GM23338 (cell line): ENCODE measurements around the gene FRYL. TPM values are rescaled to one million over a fixed set of nuclear protein-coding genes. Genes with fewer than 3 reads are reported as not detected.

ENCODE experiments used
- ATAC-seq: fragments of 200-7000 bp; cut with Tn5 transposase; 3 replicates; pipeline ENCODE4 v1.9.1; 2020
- DNase-seq: peaks from one replicate; pipeline ENCODE4 v3.0.0-alpha.2; 2015; ENCODE audit warnings: low spot score
- H2AFZ ChIP-seq: fragments of 200-600 bp; sonication (generic); 2 replicates; pipeline ENCODE4 v1.8.0; 2016; ENCODE audit warnings: antibody characterized with exemption, mild to moderate bottlenecking, moderate library complexity
- H3F3A ChIP-seq: fragments of 200-600 bp; sonication (generic); replicated peaks from 2 replicates; pipeline ENCODE4 v1.8.0; 2017; ENCODE audit warnings: antibody characterized with exemption, mixed run types, low read depth
- H3K27ac ChIP-seq: fragments of 200-600 bp; sonication (generic); 2 replicates; pipeline ENCODE4 v1.6.1; 2016; ENCODE audit warnings: low read depth
- H3K27me3 ChIP-seq: fragments of 200-600 bp; sonication (generic); 2 replicates; pipeline ENCODE4 v1.8.0; 2016; ENCODE audit warnings: mild to moderate bottlenecking, mixed run types, moderate library complexity; ENCODE audit not compliant: insufficient read depth
- H3K36me3 ChIP-seq: fragments of 200-600 bp; sonication (generic); 2 replicates; pipeline ENCODE4 v1.8.0; 2016; ENCODE audit warnings: mild to moderate bottlenecking; ENCODE audit not compliant: insufficient read depth
- H3K4me1 ChIP-seq: fragments of 200-600 bp; sonication (generic); 2 replicates; pipeline ENCODE4 v1.8.0; 2016; ENCODE audit warnings: mild to moderate bottlenecking, moderate library complexity; ENCODE audit not compliant: insufficient read depth
- H3K4me2 ChIP-seq: fragments of 200-600 bp; sonication (generic); 2 replicates; pipeline ENCODE4 v1.7.1; 2017; ENCODE audit warnings: mixed run types
- H3K4me3 ChIP-seq: fragments of 200-600 bp; sonication (generic); 2 replicates; pipeline ENCODE4 v1.6.1; 2016; ENCODE audit warnings: mixed run types
- H3K79me2 ChIP-seq: fragments of 200-600 bp; sonication (generic); replicated peaks from 2 replicates; pipeline ENCODE4 v1.8.0; 2017; ENCODE audit warnings: mild to moderate bottlenecking; ENCODE audit not compliant: insufficient read depth
- H3K9me2 ChIP-seq: fragments of 200-600 bp; sonication (generic); 2 replicates; pipeline ENCODE4 v1.8.0; 2017; ENCODE audit not compliant: insufficient read depth
- H4K20me1 ChIP-seq: fragments of 200-600 bp; sonication (generic); replicated peaks from 2 replicates; pipeline ENCODE4 v1.8.0; 2017; ENCODE audit warnings: mild to moderate bottlenecking; ENCODE audit not compliant: insufficient read depth
- H3K27ac Mint-ChIP-seq: 2 replicates; pipeline ENCODE4 v1.8.0; 2020; ENCODE audit warnings: inconsistent platforms, mild to moderate bottlenecking, moderate library complexity, mixed read lengths
- H3K27me3 Mint-ChIP-seq: 3 replicates; pipeline ENCODE4 v1.8.0; 2022; ENCODE audit warnings: low read depth, mild to moderate bottlenecking, moderate library complexity, mixed read lengths, inconsistent platforms; ENCODE audit not compliant: insufficient read depth, poor library complexity
- H3K36me3 Mint-ChIP-seq: 3 replicates; pipeline ENCODE4 v1.8.0; 2021; ENCODE audit warnings: low read depth, mild to moderate bottlenecking, inconsistent platforms, moderate library complexity, mixed read lengths
- H3K4me1 Mint-ChIP-seq: 3 replicates; pipeline ENCODE4 v1.8.0; 2020; ENCODE audit warnings: mild to moderate bottlenecking, inconsistent platforms, mixed read lengths
- H3K4me3 Mint-ChIP-seq: 3 replicates; pipeline ENCODE4 v1.8.0; 2021; ENCODE audit warnings: moderate library complexity, mild to moderate bottlenecking, inconsistent platforms, mixed read lengths
- H3K9me3 Mint-ChIP-seq: 3 replicates; pipeline ENCODE4 v1.8.0; 2020; ENCODE audit warnings: moderate library complexity, mild to moderate bottlenecking, inconsistent platforms, mixed read lengths
- CTCF ChIP-seq, 2 experiments: fragments of 200-600 bp in 1 of 2; sonication (generic) in 1 of 2; conservative IDR thresholded peaks; 2 replicates each; pipeline versions ENCODE4 v1.5.1 to v1.6.1; 2016 to 2017; ENCODE audit warnings: antibody characterized with exemption in 2 of 2, low read depth in 2 of 2, mild to moderate bottlenecking in 2 of 2, moderate library complexity in 1 of 2
- ETS1 ChIP-seq: IDR thresholded peaks from 2 replicates; pipeline ENCODE4 v1.6.1; 2016; ENCODE audit warnings: antibody characterized with exemption
- EZH2 ChIP-seq: fragments of 200-600 bp; sonication (generic); IDR thresholded peaks from one replicate; pipeline ENCODE4 v1.8.0; 2017; ENCODE audit warnings: antibody characterized with exemption, mild to moderate bottlenecking, low read depth; ENCODE audit not compliant: unreplicated experiment
- EZH2phosphoT487 ChIP-seq: fragments of 200-600 bp; sonication (generic); IDR thresholded peaks from one replicate; pipeline ENCODE4 v1.8.1; 2018; ENCODE audit warnings: antibody characterized with exemption; ENCODE audit not compliant: unreplicated experiment
- JUNB ChIP-seq: IDR thresholded peaks from one replicate; pipeline ENCODE4 v1.6.1; 2016; ENCODE audit warnings: antibody characterized with exemption; ENCODE audit not compliant: unreplicated experiment
- NANOG ChIP-seq: IDR thresholded peaks from 2 replicates; pipeline ENCODE4 v1.6.1; 2016; ENCODE audit warnings: antibody characterized with exemption, borderline replicate concordance
- POLR2AphosphoS5 ChIP-seq: IDR thresholded peaks from 2 replicates; pipeline ENCODE4 v1.6.1; 2016; ENCODE audit warnings: antibody characterized with exemption, low read depth
- STAT1 ChIP-seq: IDR thresholded peaks from one replicate; pipeline ENCODE4 v1.6.1; 2016; ENCODE audit warnings: antibody characterized with exemption; ENCODE audit not compliant: unreplicated experiment
- ZNF331 ChIP-seq: fragments of 250-450 bp; sonication (Bioruptor Pico); IDR thresholded peaks from 2 replicates; pipeline ENCODE4 v1.5.0; 2020; ENCODE audit warnings: low read depth, mild to moderate bottlenecking, moderate library complexity
- polyA plus RNA-seq: library from polyadenylated mRNA; unstranded; fragments of >200 nt; fragmentation: Nextera tagmentation; extraction: Ambion mirVana; gene quantifications from 2 replicates; pipeline ENCODE4 v1.2.1, GENCODE V29; 2016
- total RNA-seq: library from RNA; depleted of rRNA; stranded (reverse); fragments of >200 nt; shearing (Covaris generic); gene quantifications from 2 replicates; pipeline ENCODE4 v1.2.3, GENCODE V29; 2014

FRYL gene
- total and polyA plus RNA-seq, 2 experiments from 2014 or later, result 30.7 to 53.3 TPM

- H3K9me3 Mint-ChIP-seq, result no peaks in the 10 kb centered on the region; the same call in 2 of the 3 replicates
- Histone ChIP-seq H3F3A (no peaks in the 10 kb centered on the region), H3K4me2 (no peak overlapping the region), H3K79me2 (no peaks in the 10 kb centered on the region), H4K20me1 (no peaks in the 10 kb centered on the region; the same call in 1 of the 2 replicates), H3K9me2 (no peaks in the 10 kb centered on the region), H3K27me3 (no peaks in the 10 kb centered on the region), H3K4me3 (no peak overlapping the region), H3K36me3 (peaks cover 15% of the 10 kb centered on the region; the same call in 1 of the 2 replicates), H2AFZ (no peak overlapping the region), H3K27ac (no peak overlapping the region), H3K4me1 (no peaks in the 10 kb centered on the region)
- ATAC-seq (no peak), DNase-seq (no peak)
- no peaks in the 10 kb centered on the region; the same call in 2 of the 3 replicates for H3K4me1 Mint-ChIP-seq
- peaks cover 49% of the 10 kb centered on the region for H3K36me3 Mint-ChIP-seq
- H3K27me3 Mint-ChIP-seq, result peaks cover 3% of the 10 kb centered on the region
- TF ChIP-seq EZH2 (no peak), POLR2AphosphoS5 (no peak), STAT1 (no peak), ETS1 (no peak)
- no peak overlapping the region for H3K27ac Mint-ChIP-seq
- H3K4me3 Mint-ChIP-seq, result no peak overlapping the region
Measured at GRCh38 chr4:48558026-48558425, 222.1 kb downstream of the FRYL start.

- H3K4me1 Mint-ChIP-seq, result no peaks in the 10 kb centered on the region; the same call in 2 of the 3 replicates
- peaks cover 49% of the 10 kb centered on the region for H3K36me3 Mint-ChIP-seq
- no peak overlapping the region for H3K4me3 Mint-ChIP-seq
- Histone ChIP-seq H3K4me1 (no peaks in the 10 kb centered on the region), H3K27ac (no peak overlapping the region), H4K20me1 (no peaks in the 10 kb centered on the region; the same call in 1 of the 2 replicates), H3F3A (no peaks in the 10 kb centered on the region), H3K36me3 (peaks cover 15% of the 10 kb centered on the region; the same call in 1 of the 2 replicates), H3K27me3 (no peaks in the 10 kb centered on the region), H3K4me3 (no peak overlapping the region), H2AFZ (no peak overlapping the region), H3K4me2 (no peak overlapping the region), H3K9me2 (no peaks in the 10 kb centered on the region), H3K79me2 (no peaks in the 10 kb centered on the region)
- ATAC-seq (peak; percentile 58), DNase-seq (peak; percentile 43)
- no peaks in the 10 kb centered on the region; the same call in 2 of the 3 replicates for H3K9me3 Mint-ChIP-seq
- peaks cover 3% of the 10 kb centered on the region for H3K27me3 Mint-ChIP-seq
- no peak overlapping the region for H3K27ac Mint-ChIP-seq
- no peak for TF ChIP-seq EZH2phosphoT487
- TF ChIP-seq CTCF (conservative IDR thresholded peaks at IDR 0.05; ENCODE audit: low read depth in 2 of 2), result peak; percentile 57 to 65
Measured at GRCh38 chr4:48557478-48557877, 222.6 kb downstream of the FRYL start.

- H2AFZ ChIP-seq, result no peak overlapping the region
- Mint-ChIP-seq H3K4me3 (no peak overlapping the region), H3K36me3 (peaks cover 49% of the 10 kb centered on the region), H3K27me3 (peaks cover 3% of the 10 kb centered on the region), H3K9me3 (no peaks in the 10 kb centered on the region; the same call in 2 of the 3 replicates), H3K4me1 (no peaks in the 10 kb centered on the region; the same call in 2 of the 3 replicates), H3K27ac (no peak overlapping the region)
- no peaks in the 10 kb centered on the region for H3K79me2 ChIP-seq
- ATAC-seq, result no peak
- no peak overlapping the region for H3K4me2 ChIP-seq
- no peak overlapping the region for H3K4me3 ChIP-seq
- no peaks in the 10 kb centered on the region for H3K9me2 ChIP-seq
- no peaks in the 10 kb centered on the region for H3F3A ChIP-seq
- no peaks in the 10 kb centered on the region for H3K4me1 ChIP-seq
- H3K36me3 ChIP-seq, result peaks cover 15% of the 10 kb centered on the region; the same call in 1 of the 2 replicates
- no peaks in the 10 kb centered on the region for H3K27me3 ChIP-seq
- no peak overlapping the region for H3K27ac ChIP-seq
- DNase-seq, result no peak
- H4K20me1 ChIP-seq, result no peaks in the 10 kb centered on the region; the same call in 1 of the 2 replicates
- no peak for TF ChIP-seq POLR2AphosphoS5
- TF ChIP-seq JUNB, result no peak
- TF ChIP-seq CTCF (conservative IDR thresholded peaks at IDR 0.05; ENCODE audit: low read depth in 2 of 2), result no peak
- no peak for TF ChIP-seq STAT1
- no peak for TF ChIP-seq ETS1
- TF ChIP-seq NANOG, result no peak
- no peak for TF ChIP-seq EZH2phosphoT487
- no peak for TF ChIP-seq ZNF331 (CRISPR knock-in tag)
Measured at GRCh38 chr4:48556268-48556667, 223.8 kb downstream of the FRYL start.
